ENCODE data around the gene VSTM2L.
A peak's percentile ranks its signal among the peaks of the same experiment; 100 is the strongest.

VSTM2L gene

DNA sequence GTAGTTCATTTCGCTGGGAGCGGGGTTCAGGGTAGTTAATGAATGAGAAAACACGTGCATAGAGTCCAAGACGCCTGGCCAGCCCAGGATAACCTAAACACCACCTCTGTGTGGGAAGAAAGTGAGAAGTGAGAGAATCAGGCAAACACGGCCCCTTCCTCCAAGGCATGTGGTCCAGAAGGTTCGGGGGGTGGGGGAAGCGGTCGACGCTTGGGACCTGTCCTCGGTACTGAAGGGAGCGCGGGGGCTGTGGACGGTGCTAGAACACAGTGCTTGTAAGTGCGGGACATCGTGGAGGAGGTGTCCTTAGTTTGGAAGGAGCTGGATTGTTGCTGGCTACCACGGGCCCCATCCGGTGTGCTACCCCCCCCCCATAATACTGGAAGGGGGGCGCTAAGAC lies 1.7 kb upstream of the VSTM2L start:
- no peak for DNase-seq (ENCODE audit: low spot score)

GRCh38 chr20:37901654-37902503 lies 1.0 kb upstream of the VSTM2L start:
- DNase-seq (ENCODE audit: low spot score): peak; percentile 37

DNA sequence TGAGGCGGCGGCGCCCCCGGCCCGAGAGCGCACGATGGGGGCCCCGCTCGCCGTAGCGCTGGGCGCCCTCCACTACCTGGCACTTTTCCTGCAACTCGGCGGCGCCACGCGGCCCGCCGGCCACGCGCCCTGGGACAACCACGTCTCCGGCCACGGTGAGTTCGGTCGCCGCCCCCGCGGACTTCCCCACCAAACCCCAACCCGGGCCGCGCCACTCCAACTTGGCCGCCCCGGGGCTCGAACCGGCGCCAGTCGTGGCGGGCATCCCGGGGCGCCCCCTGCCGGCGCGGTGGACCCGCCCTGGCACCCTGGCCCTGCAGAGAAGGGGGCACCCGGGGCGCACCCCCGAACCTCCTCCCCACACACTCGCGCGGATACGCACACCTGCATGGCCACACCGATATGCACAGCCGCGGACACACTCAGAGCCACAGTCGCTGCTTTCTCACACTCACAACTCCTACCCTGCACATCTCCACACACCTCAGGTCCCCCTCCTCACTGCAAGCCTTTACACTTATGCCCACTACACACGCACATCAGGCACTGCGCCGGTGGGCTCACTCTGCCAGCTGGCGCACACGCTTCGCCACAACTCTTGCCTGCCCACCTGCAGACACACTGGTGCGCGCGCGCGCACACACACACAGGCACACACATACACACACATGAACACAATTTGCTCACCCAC lies 535 bp downstream of the VSTM2L start:
- no peak for DNase-seq (ENCODE audit: low spot score)

GRCh38 chr20:37904008-37904642 lies 1.2 kb downstream of the VSTM2L start:
- no peak for DNase-seq (ENCODE audit: low spot score)

- no peak for DNase-seq (ENCODE audit: low spot score)
These were observed 2.0 kb downstream of the VSTM2L start for GRCh38 chr20:37904845-37905373.

DNA sequence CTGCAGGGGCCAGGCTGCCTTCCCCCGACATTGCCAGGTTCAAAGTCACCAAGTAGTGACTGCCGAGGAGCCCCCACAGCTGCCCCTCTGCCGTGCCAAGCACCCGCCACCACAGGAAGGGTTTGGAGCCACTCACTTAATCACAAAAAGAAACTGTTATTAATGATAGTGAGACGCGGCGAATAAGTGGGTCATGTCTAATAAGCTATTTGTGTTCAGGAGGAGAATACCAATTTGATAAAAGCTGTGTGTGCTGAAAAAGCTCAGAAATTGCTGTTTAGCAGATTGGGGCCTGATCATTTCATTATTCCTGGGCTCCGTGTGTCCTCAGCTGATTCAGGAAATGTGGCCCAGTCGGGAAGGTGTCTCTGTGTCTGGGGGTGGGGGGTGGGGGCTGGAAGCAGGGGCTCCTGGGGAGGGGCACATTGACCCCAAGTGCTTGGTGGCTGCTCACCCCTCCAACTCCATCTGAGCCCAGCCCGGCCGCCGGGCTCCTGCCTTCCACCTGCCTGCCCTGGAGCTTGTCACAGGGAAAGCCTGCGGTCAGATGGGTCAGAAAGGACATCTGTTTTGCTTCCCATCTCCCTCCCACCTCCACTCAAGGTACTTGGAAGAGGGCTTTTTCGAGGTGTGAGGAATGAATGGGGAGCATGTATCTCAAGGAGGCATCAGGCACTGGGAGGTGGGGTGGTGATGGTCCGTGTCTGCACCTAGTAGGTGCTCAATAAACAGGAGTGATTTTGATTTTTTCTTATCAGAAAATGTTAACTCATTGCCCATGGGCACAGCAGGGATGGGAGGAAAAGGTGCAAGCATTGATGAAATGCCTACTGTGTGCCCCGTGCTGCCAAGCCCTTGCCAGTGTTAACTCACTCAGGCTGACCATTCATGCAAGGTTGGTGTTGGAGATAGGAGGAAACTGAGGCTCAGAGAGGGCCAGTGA lies 3.0 kb downstream of the VSTM2L start:
- DNase-seq (ENCODE audit: low spot score): no peak

- DNase-seq (ENCODE audit: low spot score): no peak
These were observed 4.4 kb downstream of the VSTM2L start for GRCh38 chr20:37907330-37907676.

DNA sequence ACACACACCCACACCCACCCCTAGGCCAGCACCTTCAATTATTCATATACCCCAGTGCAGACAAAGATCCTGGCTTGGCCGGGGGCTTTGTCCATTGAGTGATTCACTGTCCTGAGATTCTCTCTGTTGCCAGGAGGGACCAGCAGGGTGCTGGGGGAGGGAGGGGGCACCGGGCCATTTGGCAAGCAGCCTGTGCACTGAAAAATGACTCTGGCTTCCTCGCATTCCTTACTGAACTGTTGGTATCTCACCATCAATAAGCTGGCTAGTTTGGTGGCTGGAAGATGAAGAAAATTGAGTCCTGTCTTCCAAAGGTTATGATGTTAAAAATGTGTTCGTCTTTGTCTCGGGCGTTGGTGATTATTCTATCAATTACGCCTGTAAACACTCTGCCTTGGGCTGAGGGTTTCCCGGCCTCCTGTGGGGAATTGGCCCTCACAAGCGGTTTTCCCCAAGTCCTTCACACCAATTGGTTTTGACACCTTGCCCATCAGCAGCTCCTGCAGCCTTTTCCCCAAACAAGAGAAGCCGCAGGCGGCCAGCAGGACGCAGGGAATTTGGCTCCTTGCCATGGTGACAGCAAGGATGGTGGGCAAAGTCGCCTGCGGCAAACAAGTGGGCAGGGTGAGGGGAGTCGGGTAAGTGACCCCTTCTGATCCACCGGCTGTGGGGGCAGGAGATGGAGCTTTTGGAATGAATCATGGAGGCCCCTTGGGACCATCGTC lies 4.9 kb downstream of the VSTM2L start:
- no peak for DNase-seq (ENCODE audit: low spot score)

DNA sequence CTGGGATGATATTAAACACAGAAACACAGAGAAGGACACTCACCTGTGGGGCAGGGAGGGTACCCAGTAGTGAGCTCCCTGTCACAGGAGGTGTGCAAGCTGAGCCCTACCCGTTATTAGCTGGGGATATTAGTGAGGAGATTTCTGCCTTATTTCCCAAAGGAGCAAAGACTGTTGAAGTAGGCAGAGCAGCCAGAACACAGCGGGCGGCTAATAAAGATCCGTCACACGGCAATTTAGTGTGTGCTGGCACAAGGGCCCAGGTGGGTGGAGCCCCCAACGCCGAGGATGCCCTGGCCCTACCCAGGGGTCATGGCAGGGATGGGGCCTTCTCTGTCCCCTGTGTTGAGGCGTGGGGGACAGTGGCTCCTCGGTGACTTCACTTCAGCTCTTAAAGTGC lies 8.3 kb downstream of the VSTM2L start:
- DNase-seq (ENCODE audit: low spot score): no peak

GRCh38 chr20:37911838-37912281 lies 8.9 kb downstream of the VSTM2L start:
- DNase-seq (ENCODE audit: low spot score): no peak

DNA sequence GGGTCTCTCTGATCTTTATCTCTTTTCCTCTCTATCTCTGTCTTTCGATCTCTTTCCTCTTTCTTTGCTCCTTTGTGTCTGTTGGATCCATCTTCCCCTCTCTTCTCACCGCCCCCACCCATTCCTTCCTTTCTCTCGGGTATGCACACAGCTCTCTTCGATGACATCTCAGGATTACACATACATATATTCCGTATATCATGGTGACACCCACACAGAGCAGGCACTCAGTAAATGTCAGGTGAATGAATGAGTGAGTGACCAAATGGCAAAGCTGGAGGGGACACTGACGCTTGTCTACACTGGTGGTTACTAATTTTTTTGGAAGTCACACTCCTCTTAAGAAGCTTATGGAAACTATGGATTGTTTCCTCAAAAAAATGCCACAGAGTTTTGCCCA lies 9.9 kb downstream of the VSTM2L start:
- DNase-seq (ENCODE audit: low spot score): no peak

- no peak for DNase-seq (ENCODE audit: low spot score)
These were observed 10.8 kb downstream of the VSTM2L start for GRCh38 chr20:37913567-37914366.

DNA sequence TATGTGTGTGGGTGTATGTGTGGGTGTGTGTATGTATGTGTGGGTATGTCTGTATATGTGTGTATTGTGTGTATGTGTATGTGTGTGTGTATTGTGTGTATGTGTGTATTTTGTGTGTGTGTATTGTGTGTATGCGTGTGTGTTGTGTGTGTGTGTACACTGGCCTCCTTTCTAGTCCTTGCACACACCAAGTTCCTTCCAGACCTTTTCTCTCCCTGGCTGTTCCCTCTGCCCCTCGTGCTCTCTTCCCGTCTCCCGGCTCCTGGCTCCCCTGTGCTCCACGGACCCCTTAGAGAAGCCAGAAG lies 11.4 kb downstream of the VSTM2L start:
- no peak for DNase-seq (ENCODE audit: low spot score)

DNA sequence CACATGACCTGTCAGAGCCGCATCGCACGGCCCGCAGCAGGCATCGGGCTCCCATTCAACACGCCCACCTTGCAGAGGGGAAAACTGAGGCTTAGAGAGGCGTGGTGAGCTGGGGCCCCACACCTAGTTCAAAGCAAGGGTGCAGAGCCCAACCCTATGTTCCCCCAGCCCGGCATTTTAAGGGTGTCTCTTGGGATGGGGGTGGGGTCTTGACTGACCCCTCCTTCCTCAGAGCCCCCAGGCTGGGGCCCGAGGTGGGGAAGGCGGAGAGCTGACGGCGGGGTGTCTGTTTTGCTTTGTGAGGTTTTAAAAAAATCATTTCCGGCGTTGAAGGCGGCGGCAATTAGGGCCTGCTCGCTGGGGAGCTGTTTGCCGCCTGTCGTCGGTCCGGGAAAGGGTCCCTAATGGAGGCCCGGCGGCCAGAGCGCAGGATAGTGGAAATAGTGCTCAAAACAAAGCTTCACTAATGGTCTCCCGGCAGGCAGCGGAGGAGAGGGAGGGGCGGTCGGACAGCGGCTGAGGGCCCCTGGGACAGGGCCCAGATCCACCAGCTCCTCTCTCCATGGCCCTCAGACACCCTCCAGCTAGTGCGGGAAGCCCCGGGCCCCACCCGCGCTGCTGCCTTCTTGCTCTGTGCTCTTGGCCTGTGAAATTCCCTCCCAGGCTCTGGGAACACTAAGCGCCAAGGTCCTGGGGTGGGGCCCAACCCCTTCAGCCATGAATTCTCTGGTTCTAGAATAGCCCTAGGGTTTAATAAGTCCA lies 11.9 kb downstream of the VSTM2L start:
- DNase-seq (ENCODE audit: low spot score): no peak

DNA sequence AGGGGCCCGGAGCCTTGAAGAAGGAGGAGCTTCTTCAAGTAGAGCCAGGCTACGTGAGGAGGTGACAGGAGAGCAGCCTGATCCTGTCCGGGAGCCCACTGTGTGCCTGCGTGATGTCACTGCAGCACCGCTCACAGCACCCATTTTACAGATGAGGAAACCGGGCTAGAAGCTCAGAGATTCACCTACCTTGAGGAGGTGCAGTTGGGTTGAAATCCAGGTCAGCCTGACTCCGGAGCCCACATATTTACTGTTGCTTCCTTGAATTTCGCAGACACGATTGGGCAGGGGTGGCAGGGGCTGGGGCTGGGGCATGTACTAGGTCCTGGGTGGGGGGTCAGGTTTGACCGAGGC lies 12.5 kb downstream of the VSTM2L start:
- DNase-seq (ENCODE audit: low spot score): no peak

DNA sequence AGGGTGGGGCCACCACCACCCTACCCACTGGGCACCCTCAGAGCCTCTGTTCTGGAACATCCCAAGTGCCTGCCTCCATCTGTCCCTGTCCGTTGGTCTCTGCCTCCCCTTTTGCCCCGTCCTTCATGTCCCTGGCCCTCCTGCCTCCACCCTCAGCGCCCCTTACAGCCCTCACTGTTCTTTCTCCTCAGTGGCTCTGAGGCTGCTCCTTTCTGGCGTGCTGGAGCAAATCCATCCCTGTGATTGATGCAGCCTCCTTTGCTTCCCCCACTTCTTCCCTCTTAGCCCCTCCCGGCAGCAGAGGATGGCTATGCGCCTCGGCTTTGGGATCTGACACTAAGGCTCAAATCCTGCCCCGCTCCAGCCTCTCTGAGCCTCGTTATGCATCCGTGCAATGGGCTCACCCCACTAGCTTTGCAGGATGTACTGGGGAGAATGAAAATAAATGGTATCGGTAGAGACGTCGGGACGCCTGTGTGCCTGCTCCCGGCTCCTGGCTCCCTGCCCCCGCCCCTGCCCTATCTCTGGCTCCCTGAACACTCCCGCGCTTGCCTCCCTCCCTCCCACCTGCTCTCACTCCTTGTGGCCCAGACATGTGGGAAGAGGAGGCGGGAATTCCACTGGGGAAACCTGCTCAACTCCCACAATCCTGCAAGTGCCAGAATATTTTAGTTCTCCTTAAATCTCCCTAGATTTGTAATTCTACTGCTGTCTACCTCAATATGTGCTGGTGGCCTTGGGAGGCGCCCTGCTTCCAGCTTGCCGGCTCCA lies 13.1 kb downstream of the VSTM2L start:
- DNase-seq (ENCODE audit: low spot score): no peak

DNA sequence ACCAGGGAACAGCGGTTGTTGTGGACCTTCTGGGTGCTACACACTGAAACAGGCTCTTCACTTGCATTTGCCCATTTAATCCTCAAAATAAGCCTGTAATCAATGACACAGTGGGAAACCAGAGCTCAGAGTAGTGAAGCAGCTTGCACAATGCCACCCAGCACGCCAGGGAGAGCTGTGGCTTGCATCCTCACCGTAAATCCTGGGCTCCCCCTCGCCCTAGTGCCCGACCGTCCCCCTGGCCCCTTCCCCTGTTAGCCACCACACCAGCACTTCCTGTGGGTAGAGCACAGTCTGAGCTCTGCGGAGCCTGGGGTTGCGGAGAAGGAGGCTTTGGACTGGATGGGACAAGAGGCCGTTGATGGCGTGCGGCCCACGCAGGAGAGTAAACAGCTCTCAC lies 14.5 kb downstream of the VSTM2L start:
- DNase-seq (ENCODE audit: low spot score): no peak

- DNase-seq (ENCODE audit: low spot score): no peak
These were observed 15.1 kb downstream of the VSTM2L start for GRCh38 chr20:37918035-37918434.
